ENCODE results near the gene DPM3. TPM values are rescaled to one million over a fixed set of nuclear protein-coding genes. Genes with fewer than 3 reads are reported as not detected.
A peak's percentile ranks its signal among the peaks of the same experiment; 100 is the strongest.

The DPM3 gene
- total and polyA plus RNA-seq, 2 of the 4 experiments (the other 2 are of a cell fraction), result 29.0 to 129 TPM

GRCh38 chr1:155173478-155174323 lies 33.4 kb upstream of the DPM3 start, which contains the start of gene TRIM46:
Gene TRIM46 (plus strand): TSS chr1:155173849. CDS start chr1:155173967, 118 bp downstream.
- H3K9me1 ChIP-seq (ENCODE audit: insufficient read depth, low read length), result peaks cover 2% of the 10 kb centered on the region; the same call in 1 of the 2 replicates
- TF ChIP-seq BHLHE40 (IDR thresholded peaks at IDR 0.05; ENCODE audit: low read depth, low read length) (no peak), POLR2A (IDR thresholded peaks at IDR 0.05; ENCODE audit: low read depth, low read length) (no peak)
- TF ChIP-seq, protein P1, sequence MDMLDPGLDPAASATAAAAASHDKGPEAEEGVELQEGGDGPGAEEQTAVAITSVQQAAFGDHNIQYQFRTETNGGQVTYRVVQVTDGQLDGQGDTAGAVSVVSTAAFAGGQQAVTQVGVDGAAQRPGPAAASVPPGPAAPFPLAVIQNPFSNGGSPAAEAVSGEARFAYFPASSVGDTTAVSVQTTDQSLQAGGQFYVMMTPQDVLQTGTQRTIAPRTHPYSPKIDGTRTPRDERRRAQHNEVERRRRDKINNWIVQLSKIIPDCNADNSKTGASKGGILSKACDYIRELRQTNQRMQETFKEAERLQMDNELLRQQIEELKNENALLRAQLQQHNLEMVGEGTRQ (IDR thresholded peaks at IDR 0.05; ENCODE audit: low read depth, low read length), result peak; percentile 53
- BruUV-seq (replicated peaks), result no TSS peak
- H2AK5ac ChIP-seq (ENCODE audit: low read depth, low read length), result peak within 1 kb of the TSS; percentile 87
- peak within 1 kb of the TSS; percentile 38 for H3K18ac ChIP-seq (ENCODE audit: low read depth, low read length)
- H2BK20ac ChIP-seq (ENCODE audit: low read depth, low read length), result no peak within 1 kb of the TSS
- H3K23ac ChIP-seq (ENCODE audit: low read depth, low read length), result peak within 1 kb of the TSS; percentile 66; the same call in 1 of the 2 replicates
- peaks cover 32% of the 10 kb centered on the region for H3K36me3 ChIP-seq (ENCODE audit: control insufficient read depth, insufficient read depth, low read length)
- peak within 1 kb of the TSS; percentile 96 for H2AK9ac ChIP-seq (replicated peaks; ENCODE audit: low read depth, low read length, poor library complexity)
- in situ Hi-C loops (cut with MboI; ENCODE audit: low sequenced_read_pairs) (no loop called here), intact Hi-C loops (cut with micrococcal nuclease) (loop anchor here (10.0 kb wide), 2 partner anchors 199 to 421 kb away; partner anchors contain the start of genes CKS1B and SHC1), dilution Hi-C loops (cut with HindIII; ENCODE audit: low sequenced_read_pairs, unreplicated experiment) (no loop called here)
- H3K4me3 ChIP-seq (ENCODE audit: insufficient read depth, low read depth, low read length), result peak within 1 kb of the TSS; percentile 81
- H2BK120ac ChIP-seq (ENCODE audit: low read depth, low read length), result peak within 1 kb of the TSS; percentile 37
- peaks cover 3% of the 10 kb centered on the region for H3K4me1 ChIP-seq (ENCODE audit: control insufficient read depth, insufficient read depth, low read length)
- no peaks in the 10 kb centered on the region for H3K27me3 ChIP-seq (ENCODE audit: control insufficient read depth, insufficient read depth, low read length)
- peak within 1 kb of the TSS; percentile 96 for H2AFZ ChIP-seq (replicated peaks; ENCODE audit: low read length, poor library complexity)
- H3K9ac ChIP-seq (ENCODE audit: low read depth, low read length), result peak within 1 kb of the TSS; percentile 94
- ATAC-seq (ENCODE audit: low read depth) (peak; percentile 40), DNase-seq (peak; percentile 34)
- no peak within 1 kb of the TSS; the same call in 2 of the 3 replicates for H2BK15ac ChIP-seq (ENCODE audit: low read depth, low read length)
- peak within 1 kb of the TSS; percentile 93 for H3K27ac ChIP-seq (ENCODE audit: insufficient read depth, low read length)
- WGBS, 2 experiments (ENCODE audit: extremely low coverage in 2 of 2, insufficient read length in 1 of 2), result 2% methylated on average over 5 of the region's 38 CpGs; no CpG with 5 or more reads in 1 of the 2 experiments
- peak within 1 kb of the TSS; percentile 94 for H3K4me2 ChIP-seq (ENCODE audit: low read depth, low read length)
- peak within 1 kb of the TSS; percentile 34 to 98 for H4K8ac ChIP-seq (ENCODE audit: low read depth in 2 of 2, low read length in 2 of 2)
- CTCF ChIA-PET, result interaction anchor here (0.6 to 1.6 kb wide), 7 partner anchors 20 to 705 kb away, joined by 3 to 19 read pairs (median 6); partner anchors contain the start of genes CLK2, PBXIP1 and THBS3
- peak within 1 kb of the TSS; percentile 82 for H3K14ac ChIP-seq (replicated peaks; ENCODE audit: low read depth, low read length)
- peak within 1 kb of the TSS; percentile 92 for H3K4ac ChIP-seq (ENCODE audit: low read depth, low read length)
- H2BK5ac ChIP-seq (ENCODE audit: low read depth, low read length, poor library complexity, severe bottlenecking), result peak within 1 kb of the TSS; percentile 86
- H3K56ac ChIP-seq (ENCODE audit: extremely low read depth, insufficient read depth, low read length), result peak within 1 kb of the TSS; percentile 76
- H4K5ac ChIP-seq (ENCODE audit: low read depth, low read length), result peak within 1 kb of the TSS; percentile 92
- peaks cover 0 to 46% of the 10 kb centered on the region in 2 experiments for H3K79me1 ChIP-seq (ENCODE audit: low read depth in 1 of 2, low read length in 2 of 2)
- H4K20me1 ChIP-seq (ENCODE audit: insufficient read depth, low read length), result no peaks in the 10 kb centered on the region
- POLR2A ChIA-PET (ENCODE audit: unreplicated experiment), result interaction anchor here (0.9 to 1.0 kb wide), 2 partner anchors 20 to 51 kb away, joined by 3 to 4 read pairs; no protein-coding TSS in a partner anchor
- peak within 1 kb of the TSS; percentile 83 for H4K91ac ChIP-seq (ENCODE audit: insufficient read depth, low read depth, low read length)
- H3K9me3 ChIP-seq (ENCODE audit: control insufficient read depth, insufficient read depth, low read length), result no peaks in the 10 kb centered on the region
